Endometrial microvascular endothelial cells (primary cell): Measurements from ENCODE around the gene CAPZA2. TPM values are rescaled to one million over a fixed set of nuclear protein-coding genes. Genes with fewer than 3 reads are reported as not detected.
"Not testable (repeated sequence)": the region's sequence is repeated elsewhere in the genome, so short reads cannot be mapped to it uniquely, and the experiment has no call there.

Source experiments
- in situ Hi-C: cut with HindIII; loops from 2 replicates; pipeline ENCODE4 v1.10.0; 2017; ENCODE audit warnings: low sequenced_read_pairs, low pct_unique_long_range_greater_than_20kb; ENCODE audit errors: inconsistent ontology term
- total RNA-seq: library from RNA; depleted of rRNA; stranded (reverse); fragments of >200 nt; gene quantifications from one replicate; pipeline ENCODE4 v1.2.3, GENCODE V29; 2015; ENCODE audit errors: inconsistent ontology term

Gene CAPZA2
- total RNA-seq, 1 donor from 2014 or later = 147 TPM

GRCh38 chr7:116969371-116969902 is 107.0 kb downstream of the CAPZA2 start:
- in situ Hi-C loops = no loop called here

DNA sequence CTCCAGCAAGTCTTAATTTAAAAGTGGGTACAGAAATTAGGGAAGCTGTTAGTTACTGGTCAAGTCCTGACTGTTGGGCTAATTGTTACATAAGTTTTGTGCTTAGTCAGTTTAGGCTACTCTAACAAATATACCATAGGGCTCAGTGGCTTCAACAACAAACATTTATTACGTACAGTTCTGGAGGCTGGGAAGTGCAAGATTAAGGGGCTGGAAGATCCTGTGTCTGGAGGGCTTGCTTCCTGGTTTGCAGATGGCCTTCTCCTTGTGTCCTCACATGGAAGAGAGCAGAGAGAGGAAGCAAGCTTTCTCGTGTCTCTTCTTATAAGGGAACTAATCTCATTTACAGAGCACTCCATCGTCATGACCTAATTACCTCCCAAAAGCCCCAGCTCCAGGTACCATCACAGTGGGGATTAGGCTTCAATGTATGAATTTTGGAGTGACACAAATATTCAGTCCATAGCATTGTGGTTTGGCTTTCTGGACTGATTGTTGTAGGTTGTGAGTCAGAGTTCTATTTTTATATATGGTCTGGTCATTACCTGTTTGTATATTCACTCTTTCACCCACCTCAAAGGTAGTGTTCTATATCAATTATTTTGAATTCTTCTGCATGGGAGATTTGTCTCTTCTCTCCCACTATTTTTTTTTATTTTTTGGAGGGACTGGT is 108.0 kb downstream of the CAPZA2 start:
- in situ Hi-C loops = no loop called here

DNA sequence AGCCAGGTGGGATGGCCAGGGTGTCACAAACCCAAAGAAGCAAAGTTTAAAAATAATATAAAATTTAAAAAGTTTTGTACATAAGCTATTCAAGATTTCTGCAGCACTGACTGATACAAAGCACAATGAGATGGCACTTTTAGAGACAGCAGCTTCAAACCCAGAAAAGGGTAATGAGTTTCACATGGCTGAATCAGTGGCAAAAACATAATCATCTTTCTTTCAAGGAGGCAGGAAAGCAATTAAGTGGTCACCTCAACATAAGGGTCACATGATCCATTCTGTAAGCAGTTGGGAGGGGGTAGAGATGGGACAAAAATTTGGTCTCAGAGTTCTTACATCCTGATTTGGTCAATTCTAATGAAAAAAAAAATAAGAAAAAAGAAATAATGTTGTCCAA is 108.8 kb downstream of the CAPZA2 start:
- in situ Hi-C loops = not testable (repeated sequence)

Other genes with a start within 250 kb of the CAPZA2 start
- 32.7 TPM for gene MET, start 190.4 kb upstream of the CAPZA2 start, total RNA-seq
- 24.0 TPM for gene ST7, start 90.9 kb downstream of the CAPZA2 start, total RNA-seq